GM23338 (cell line): ENCODE measurements around the gene NOTCH3. TPM values are rescaled to one million over a fixed set of nuclear protein-coding genes. Genes with fewer than 3 reads are reported as not detected.

Experiments
- ATAC-seq: fragments of 200-7000 bp; cut with Tn5 transposase; 3 replicates; pipeline ENCODE4 v1.9.1; 2020
- DNase-seq: peaks from one replicate; pipeline ENCODE4 v3.0.0-alpha.2; 2015; ENCODE audit warnings: low spot score
- H2AFZ ChIP-seq: fragments of 200-600 bp; sonication (generic); 2 replicates; pipeline ENCODE4 v1.8.0; 2016; ENCODE audit warnings: antibody characterized with exemption, mild to moderate bottlenecking, moderate library complexity
- H3F3A ChIP-seq: fragments of 200-600 bp; sonication (generic); replicated peaks from 2 replicates; pipeline ENCODE4 v1.8.0; 2017; ENCODE audit warnings: antibody characterized with exemption, mixed run types, low read depth
- H3K27ac ChIP-seq: fragments of 200-600 bp; sonication (generic); 2 replicates; pipeline ENCODE4 v1.6.1; 2016; ENCODE audit warnings: low read depth
- H3K27me3 ChIP-seq: fragments of 200-600 bp; sonication (generic); 2 replicates; pipeline ENCODE4 v1.8.0; 2016; ENCODE audit warnings: mild to moderate bottlenecking, mixed run types, moderate library complexity; ENCODE audit not compliant: insufficient read depth
- H3K36me3 ChIP-seq: fragments of 200-600 bp; sonication (generic); 2 replicates; pipeline ENCODE4 v1.8.0; 2016; ENCODE audit warnings: mild to moderate bottlenecking; ENCODE audit not compliant: insufficient read depth
- H3K4me1 ChIP-seq: fragments of 200-600 bp; sonication (generic); 2 replicates; pipeline ENCODE4 v1.8.0; 2016; ENCODE audit warnings: mild to moderate bottlenecking, moderate library complexity; ENCODE audit not compliant: insufficient read depth
- H3K4me2 ChIP-seq: fragments of 200-600 bp; sonication (generic); 2 replicates; pipeline ENCODE4 v1.7.1; 2017; ENCODE audit warnings: mixed run types
- H3K4me3 ChIP-seq: fragments of 200-600 bp; sonication (generic); 2 replicates; pipeline ENCODE4 v1.6.1; 2016; ENCODE audit warnings: mixed run types
- H3K79me2 ChIP-seq: fragments of 200-600 bp; sonication (generic); replicated peaks from 2 replicates; pipeline ENCODE4 v1.8.0; 2017; ENCODE audit warnings: mild to moderate bottlenecking; ENCODE audit not compliant: insufficient read depth
- H3K9me2 ChIP-seq: fragments of 200-600 bp; sonication (generic); 2 replicates; pipeline ENCODE4 v1.8.0; 2017; ENCODE audit not compliant: insufficient read depth
- H4K20me1 ChIP-seq: fragments of 200-600 bp; sonication (generic); replicated peaks from 2 replicates; pipeline ENCODE4 v1.8.0; 2017; ENCODE audit warnings: mild to moderate bottlenecking; ENCODE audit not compliant: insufficient read depth
- H3K27ac Mint-ChIP-seq: 2 replicates; pipeline ENCODE4 v1.8.0; 2020; ENCODE audit warnings: inconsistent platforms, mild to moderate bottlenecking, moderate library complexity, mixed read lengths
- H3K27me3 Mint-ChIP-seq: 3 replicates; pipeline ENCODE4 v1.8.0; 2022; ENCODE audit warnings: low read depth, mild to moderate bottlenecking, moderate library complexity, mixed read lengths, inconsistent platforms; ENCODE audit not compliant: insufficient read depth, poor library complexity
- H3K36me3 Mint-ChIP-seq: 3 replicates; pipeline ENCODE4 v1.8.0; 2021; ENCODE audit warnings: low read depth, mild to moderate bottlenecking, inconsistent platforms, moderate library complexity, mixed read lengths
- H3K4me1 Mint-ChIP-seq: 3 replicates; pipeline ENCODE4 v1.8.0; 2020; ENCODE audit warnings: mild to moderate bottlenecking, inconsistent platforms, mixed read lengths
- H3K4me3 Mint-ChIP-seq: 3 replicates; pipeline ENCODE4 v1.8.0; 2021; ENCODE audit warnings: moderate library complexity, mild to moderate bottlenecking, inconsistent platforms, mixed read lengths
- H3K9me3 Mint-ChIP-seq: 3 replicates; pipeline ENCODE4 v1.8.0; 2020; ENCODE audit warnings: moderate library complexity, mild to moderate bottlenecking, inconsistent platforms, mixed read lengths
- ETS1 ChIP-seq: IDR thresholded peaks from 2 replicates; pipeline ENCODE4 v1.6.1; 2016; ENCODE audit warnings: antibody characterized with exemption
- EZH2 ChIP-seq: fragments of 200-600 bp; sonication (generic); IDR thresholded peaks from one replicate; pipeline ENCODE4 v1.8.0; 2017; ENCODE audit warnings: antibody characterized with exemption, mild to moderate bottlenecking, low read depth; ENCODE audit not compliant: unreplicated experiment
- JUNB ChIP-seq: IDR thresholded peaks from one replicate; pipeline ENCODE4 v1.6.1; 2016; ENCODE audit warnings: antibody characterized with exemption; ENCODE audit not compliant: unreplicated experiment
- POLR2AphosphoS5 ChIP-seq: IDR thresholded peaks from 2 replicates; pipeline ENCODE4 v1.6.1; 2016; ENCODE audit warnings: antibody characterized with exemption, low read depth
- ZNF462 ChIP-seq: fragments of 250-450 bp; sonication (Bioruptor Pico); IDR thresholded peaks from 2 replicates; pipeline ENCODE4 v1.5.0; 2020; ENCODE audit warnings: mild to moderate bottlenecking, moderate library complexity
- polyA plus RNA-seq: library from polyadenylated mRNA; unstranded; fragments of >200 nt; fragmentation: Nextera tagmentation; extraction: Ambion mirVana; gene quantifications from 2 replicates; pipeline ENCODE4 v1.2.1, GENCODE V29; 2016
- total RNA-seq: library from RNA; depleted of rRNA; stranded (reverse); fragments of >200 nt; shearing (Covaris generic); gene quantifications from 2 replicates; pipeline ENCODE4 v1.2.3, GENCODE V29; 2014

Gene NOTCH3
- total and polyA plus RNA-seq, 2 experiments from 2014 or later, result 24.3 to 172 TPM

GRCh38 chr19:15180451-15181390 is 20.1 kb downstream of the NOTCH3 start (continued):
- no peak for TF ChIP-seq ZNF462 (CRISPR knock-in tag)
- no peak for TF ChIP-seq JUNB

GRCh38 chr19:15178629-15179308 is 22.0 kb downstream of the NOTCH3 start:
- Mint-ChIP-seq H3K36me3 (peaks cover 66% of the 10 kb centered on the region), H3K27me3 (peaks cover 6% of the 10 kb centered on the region), H3K27ac (no peak overlapping the region), H3K9me3 (no peaks in the 10 kb centered on the region), H3K4me3 (peak overlapping the region; percentile 36; the same call in 1 of the 3 replicates), H3K4me1 (peaks cover 19% of the 10 kb centered on the region)
- Histone ChIP-seq H3K4me2 (no peak overlapping the region), H3K79me2 (0 out of 2 replicates have a peak, but pooled peaks cover 3% of the 10 kb centered on the region), H3K36me3 (peaks cover 7% of the 10 kb centered on the region; the same call in 1 of the 2 replicates), H4K20me1 (peaks cover 14% of the 10 kb centered on the region), H3K27ac (no peak overlapping the region), H3K4me1 (no peaks in the 10 kb centered on the region), H2AFZ (no peak overlapping the region), H3K27me3 (no peaks in the 10 kb centered on the region), H3F3A (peaks cover 29% of the 10 kb centered on the region), H3K9me2 (no peaks in the 10 kb centered on the region), H3K4me3 (no peak overlapping the region)
- DNase-seq (peak; percentile 80), ATAC-seq (peak; percentile 25)
- TF ChIP-seq JUNB (no peak), POLR2AphosphoS5 (no peak), EZH2 (no peak), ETS1 (no peak), ZNF462 (CRISPR knock-in tag) (no peak)
